Fibroblast of lung (primary cell): Measurements from ENCODE around the gene PRPF6.

ENCODE experiments used
- EZH2 ChIP-seq: IDR thresholded peaks from 2 replicates; pipeline ENCODE4 v1.5.1; 2012; ENCODE audit warnings: low read length, control low read depth, mild to moderate bottlenecking; ENCODE audit errors: missing control alignments
- TF ChIP-seq, protein P1 (sequence below), 2 donors: IDR thresholded peaks in 1 of 2; conservative IDR thresholded peaks in 1 of 2; 1 replicate in 1 of 2; 2 replicates in 1 of 2; pipeline ENCODE4 v1.5.1; 2011 to 2012; ENCODE audit warnings: low read length in 2 of 2, control low read depth in 1 of 2, inconsistent platforms in 1 of 2, low read depth in 1 of 2, mild to moderate bottlenecking in 1 of 2

DNA sequence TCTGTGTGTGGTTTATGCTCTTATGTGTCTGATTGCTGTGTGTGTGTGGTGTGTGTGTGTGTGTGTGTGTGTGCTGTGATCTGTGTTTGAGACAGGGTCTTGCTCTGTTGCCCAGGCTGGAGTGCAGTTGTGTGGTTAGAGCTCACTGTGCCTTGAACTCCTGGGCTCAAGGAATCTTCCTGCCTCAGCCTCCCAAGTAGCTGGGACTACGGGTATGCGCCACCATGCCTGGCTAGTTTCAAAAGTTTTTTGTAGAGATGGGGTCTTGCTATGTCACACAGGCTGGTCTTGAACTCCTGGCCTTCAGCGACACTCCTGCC, 7.8 kb upstream of the PRPF6 start:
- TF ChIP-seq, protein P1, sequence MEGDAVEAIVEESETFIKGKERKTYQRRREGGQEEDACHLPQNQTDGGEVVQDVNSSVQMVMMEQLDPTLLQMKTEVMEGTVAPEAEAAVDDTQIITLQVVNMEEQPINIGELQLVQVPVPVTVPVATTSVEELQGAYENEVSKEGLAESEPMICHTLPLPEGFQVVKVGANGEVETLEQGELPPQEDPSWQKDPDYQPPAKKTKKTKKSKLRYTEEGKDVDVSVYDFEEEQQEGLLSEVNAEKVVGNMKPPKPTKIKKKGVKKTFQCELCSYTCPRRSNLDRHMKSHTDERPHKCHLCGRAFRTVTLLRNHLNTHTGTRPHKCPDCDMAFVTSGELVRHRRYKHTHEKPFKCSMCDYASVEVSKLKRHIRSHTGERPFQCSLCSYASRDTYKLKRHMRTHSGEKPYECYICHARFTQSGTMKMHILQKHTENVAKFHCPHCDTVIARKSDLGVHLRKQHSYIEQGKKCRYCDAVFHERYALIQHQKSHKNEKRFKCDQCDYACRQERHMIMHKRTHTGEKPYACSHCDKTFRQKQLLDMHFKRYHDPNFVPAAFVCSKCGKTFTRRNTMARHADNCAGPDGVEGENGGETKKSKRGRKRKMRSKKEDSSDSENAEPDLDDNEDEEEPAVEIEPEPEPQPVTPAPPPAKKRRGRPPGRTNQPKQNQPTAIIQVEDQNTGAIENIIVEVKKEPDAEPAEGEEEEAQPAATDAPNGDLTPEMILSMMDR (conservative IDR thresholded peaks at IDR 0.05 in 1 of 2, IDR thresholded peaks at IDR 0.05 in 1 of 2; ENCODE audit: low read depth in 1 of 2, low read length in 2 of 2), result no peak
- TF ChIP-seq EZH2, result no peak
